Limb (tissue), 2 donors: ENCODE measurements around the gene LRRC3.
A peak's percentile ranks its signal among the peaks of the same experiment; 100 is the strongest.
"Not testable (repeated sequence)": the region's sequence is repeated elsewhere in the genome, so short reads cannot be mapped to it uniquely, and the experiment has no call there.

Source experiments
- DNase-seq, 2 donors: peaks; one replicate each; pipeline ENCODE4 v3.0.0-alpha.2; 2016; ENCODE audit errors: extremely low spot score in 2 of 2

Gene LRRC3

GRCh38 chr21:44496564-44497550, 41.5 kb downstream of the LRRC3 start:
- DNase-seq, result no peak

- no peak for DNase-seq
These were observed 42.4 kb downstream of the LRRC3 start for GRCh38 chr21:44497703-44498126.

GRCh38 chr21:44498280-44499210, 43.2 kb downstream of the LRRC3 start:
- no peak for DNase-seq

DNA sequence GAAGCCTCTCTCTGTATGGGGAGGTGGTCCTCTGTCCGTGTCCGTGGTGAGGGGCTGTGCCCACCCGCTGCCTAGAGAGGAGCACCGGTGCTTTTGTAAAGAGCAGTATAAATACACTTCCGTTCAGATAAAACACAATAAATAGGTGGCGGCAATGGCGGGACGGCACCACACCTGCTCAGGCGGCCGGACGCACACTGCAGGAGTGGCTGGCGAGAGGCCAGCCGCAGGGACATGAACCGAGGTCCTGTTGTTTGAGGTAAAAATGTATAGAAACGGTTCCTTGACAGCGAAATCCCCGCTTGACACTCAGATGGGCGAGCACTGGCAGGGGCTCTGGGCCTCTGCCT, 43.9 kb downstream of the LRRC3 start:
- DNase-seq, result no peak

GRCh38 chr21:44499631-44500030, 44.3 kb downstream of the LRRC3 start:
- no peak for DNase-seq

DNA sequence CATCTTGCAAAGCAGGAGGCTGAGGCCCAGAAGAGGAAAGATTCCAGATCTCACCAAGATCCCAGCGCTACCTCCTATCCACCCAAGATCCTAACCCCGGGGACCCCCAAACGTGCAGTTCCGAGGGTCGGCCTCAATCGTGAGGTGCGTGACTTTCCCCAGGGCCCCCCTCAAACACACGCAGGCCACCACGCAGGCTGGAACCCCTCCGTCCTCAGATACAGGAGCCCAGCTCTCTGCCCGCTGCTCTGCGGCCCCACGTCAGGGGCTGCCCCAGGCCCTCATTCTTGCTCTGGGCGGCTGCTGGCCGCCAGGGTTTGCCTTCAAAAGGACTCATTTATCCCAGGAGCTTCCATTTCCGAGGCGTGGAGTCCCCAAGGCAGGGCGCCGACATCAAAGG, 44.8 kb downstream of the LRRC3 start:
- no peak for DNase-seq

DNA sequence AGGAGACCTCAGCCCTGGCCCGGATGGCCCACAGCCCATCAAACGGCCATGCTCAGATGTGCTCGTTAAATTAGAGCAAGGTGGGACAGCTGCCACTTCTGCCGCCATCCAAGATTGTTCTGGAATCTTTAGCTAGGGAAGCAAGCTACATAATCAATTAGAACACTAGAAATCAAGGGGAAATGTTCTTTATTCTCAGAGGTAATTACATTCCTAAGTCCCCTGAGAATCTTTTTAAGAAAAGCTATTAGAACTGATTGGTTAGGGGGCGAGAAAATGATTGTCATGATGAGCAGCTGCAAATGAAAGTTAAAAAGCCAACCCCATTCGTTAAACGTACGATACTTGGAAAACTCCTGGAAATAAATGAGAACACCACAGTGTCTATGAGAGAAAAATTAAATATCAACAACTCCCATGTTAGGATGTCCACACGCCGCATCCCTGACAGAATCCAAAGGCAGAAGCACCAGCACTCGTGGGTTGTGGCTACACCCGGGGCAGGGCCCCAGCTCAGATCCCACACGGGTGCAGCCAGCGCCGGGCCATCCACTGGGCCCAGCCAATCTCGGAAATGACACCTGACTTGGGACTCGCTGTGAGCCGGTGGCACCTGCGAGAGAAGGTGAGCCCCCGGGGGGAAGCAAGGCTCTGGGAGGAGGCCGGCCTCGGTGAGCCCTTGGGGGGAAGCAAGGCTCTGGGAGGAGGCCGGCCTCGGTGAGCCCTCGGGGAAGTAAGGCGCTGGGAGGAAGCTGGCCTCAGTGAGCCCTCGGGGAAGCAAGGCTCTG, 47.1 kb downstream of the LRRC3 start:
- no peak for DNase-seq

- DNase-seq, result not testable (repeated sequence)
These were observed 47.9 kb downstream of the LRRC3 start for GRCh38 chr21:44503006-44503889.

DNA sequence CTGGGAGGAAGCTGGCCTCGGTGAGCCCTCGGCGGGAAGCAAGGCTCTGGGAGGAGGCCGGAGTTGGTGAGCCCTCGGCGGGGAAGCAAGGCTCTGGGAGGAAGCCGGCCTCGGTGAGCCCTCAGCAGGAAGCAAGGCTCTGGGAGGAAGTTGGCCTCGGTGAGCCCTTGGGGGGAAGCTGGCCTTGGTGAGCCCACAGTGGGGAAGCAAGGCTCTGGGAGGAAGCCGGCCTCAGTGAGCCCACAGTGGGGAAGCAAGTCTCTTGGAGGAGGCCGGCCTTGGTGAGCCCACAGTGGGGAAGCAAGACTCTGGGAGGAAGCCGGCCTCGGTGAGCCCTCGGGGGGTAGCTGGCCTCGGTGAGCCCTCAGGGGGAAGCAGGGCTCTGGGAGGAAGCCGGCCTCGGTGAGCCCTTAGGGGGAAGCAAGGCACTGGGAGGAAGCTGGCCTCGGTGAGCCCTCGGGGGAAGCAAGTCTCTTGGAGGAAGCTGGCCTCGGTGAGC, 48.6 kb downstream of the LRRC3 start:
- DNase-seq, result no peak

DNA sequence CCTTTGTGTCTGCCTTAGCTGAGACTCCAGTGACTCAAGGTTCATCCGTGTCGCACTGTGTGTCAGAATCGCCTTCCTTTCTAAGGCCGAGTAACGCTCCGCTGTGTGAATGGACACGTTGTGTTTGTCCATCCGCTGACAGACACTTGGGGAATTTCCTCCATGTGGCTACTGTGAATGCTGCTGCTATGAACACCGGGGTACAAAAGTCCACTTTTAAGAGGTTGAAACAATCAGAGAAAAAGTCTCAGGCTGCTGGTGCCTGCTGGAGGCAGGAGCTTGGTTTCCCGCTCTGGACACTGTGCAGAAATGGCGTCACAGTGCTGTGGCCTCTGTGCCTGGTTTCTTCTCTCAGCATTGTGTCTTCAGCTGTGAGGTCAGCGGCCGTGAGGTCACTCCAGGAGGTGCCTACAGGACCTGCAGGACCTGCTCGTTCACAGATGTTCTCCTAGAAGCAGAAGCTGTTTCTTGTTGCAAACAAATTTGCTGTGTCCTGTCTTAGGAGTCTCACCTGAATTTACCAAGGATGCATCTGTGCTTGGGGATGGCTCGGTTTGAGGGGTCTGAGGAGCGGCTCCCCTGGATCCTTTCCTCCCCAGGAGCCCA, 50.5 kb downstream of the LRRC3 start:
- no peak for DNase-seq

- DNase-seq, result no peak
These were observed 51.3 kb downstream of the LRRC3 start for GRCh38 chr21:44506279-44507255.

DNA sequence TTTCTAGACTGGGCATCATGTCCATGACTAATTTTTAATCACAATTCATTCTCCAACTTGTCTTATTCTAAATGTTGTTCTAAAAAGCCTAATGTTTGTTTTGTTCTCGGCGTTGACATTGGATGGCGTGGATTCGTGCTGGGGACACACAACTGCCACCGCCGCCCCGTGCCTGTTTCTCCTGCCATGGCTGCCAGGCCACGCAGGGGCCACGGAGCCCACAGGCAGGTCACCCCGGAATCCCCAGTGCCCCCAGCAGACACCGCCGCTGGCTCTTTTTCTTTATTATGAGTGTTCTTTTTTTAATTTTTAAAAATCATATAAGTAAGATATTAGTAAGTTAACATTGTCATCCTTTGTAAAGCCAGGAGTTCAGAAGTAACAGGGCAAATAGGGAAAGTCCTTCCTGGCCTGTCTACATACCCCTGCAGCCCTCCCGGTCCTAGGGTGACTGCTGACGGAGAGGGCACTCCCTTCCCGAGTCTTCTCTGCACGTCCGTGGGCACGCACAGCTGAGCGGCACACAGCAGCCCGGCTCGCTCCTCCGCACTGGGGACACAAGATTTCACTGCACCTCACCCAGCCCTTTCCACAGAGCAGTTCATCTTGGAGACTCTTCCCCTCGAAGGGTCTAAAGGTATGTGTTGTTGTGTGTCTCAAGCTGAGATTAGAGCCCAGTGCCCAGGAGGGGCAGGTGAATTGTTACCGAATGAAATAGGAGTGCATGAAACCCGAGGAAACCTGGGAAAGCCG, 52.5 kb downstream of the LRRC3 start:
- no peak for DNase-seq

- DNase-seq, result no peak
These were observed 53.1 kb downstream of the LRRC3 start for GRCh38 chr21:44508426-44508710.

DNA sequence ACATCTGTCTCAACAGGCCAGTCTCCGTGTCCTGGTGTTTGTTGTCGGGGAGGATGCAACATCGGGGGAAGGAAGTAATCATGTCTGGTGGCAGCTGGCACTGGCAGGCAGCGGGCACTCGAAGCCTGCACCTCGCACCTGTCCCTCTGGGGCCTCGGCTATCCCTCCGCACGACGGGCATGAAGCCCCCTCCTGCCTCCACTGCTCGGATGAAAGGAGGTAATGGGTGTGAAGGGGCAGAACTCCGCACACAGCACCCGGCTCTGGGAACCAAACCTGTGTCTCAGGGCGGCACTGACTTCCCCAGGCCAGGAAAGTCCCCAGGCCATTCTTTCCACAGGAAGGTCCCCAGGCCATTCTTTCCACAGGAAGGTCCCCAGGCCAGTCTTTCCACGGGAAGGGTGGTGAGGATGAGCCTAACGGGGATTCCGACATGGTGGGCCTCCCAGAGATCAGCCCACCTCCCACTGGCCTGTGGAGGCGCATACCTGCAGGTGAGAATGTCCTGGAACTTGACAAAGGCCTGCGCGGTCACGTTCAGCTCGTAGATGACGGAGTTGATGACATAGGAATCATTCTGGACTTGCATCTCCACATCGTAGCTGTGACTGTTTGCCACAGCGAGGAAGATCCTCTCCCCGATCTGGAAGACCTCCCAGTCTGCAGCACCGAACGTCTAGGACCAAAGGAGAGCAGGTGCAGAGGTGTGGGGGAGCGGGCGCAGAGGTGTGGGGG, 53.6 kb downstream of the LRRC3 start:
- no peak for DNase-seq

DNA sequence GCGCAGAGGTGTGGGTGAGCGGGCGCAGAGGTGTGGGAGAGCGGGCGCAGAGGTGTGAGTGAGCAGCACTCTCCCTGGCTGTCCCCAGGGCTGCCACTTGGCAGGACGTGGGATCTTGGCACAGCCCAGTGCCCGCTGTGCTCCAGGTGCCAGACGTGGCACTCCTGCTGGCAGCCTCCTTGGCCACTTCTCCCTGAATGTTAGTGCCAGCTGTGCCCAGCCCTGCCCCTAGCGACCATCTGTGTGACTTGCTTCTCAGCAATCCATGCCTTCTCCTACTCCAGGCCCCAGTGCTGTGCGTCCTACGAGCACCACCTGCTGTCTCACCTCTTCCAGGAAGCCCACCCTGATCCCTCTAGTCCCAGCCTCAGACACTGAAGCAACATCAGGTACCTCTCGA, 54.2 kb downstream of the LRRC3 start:
- DNase-seq, result no peak

DNA sequence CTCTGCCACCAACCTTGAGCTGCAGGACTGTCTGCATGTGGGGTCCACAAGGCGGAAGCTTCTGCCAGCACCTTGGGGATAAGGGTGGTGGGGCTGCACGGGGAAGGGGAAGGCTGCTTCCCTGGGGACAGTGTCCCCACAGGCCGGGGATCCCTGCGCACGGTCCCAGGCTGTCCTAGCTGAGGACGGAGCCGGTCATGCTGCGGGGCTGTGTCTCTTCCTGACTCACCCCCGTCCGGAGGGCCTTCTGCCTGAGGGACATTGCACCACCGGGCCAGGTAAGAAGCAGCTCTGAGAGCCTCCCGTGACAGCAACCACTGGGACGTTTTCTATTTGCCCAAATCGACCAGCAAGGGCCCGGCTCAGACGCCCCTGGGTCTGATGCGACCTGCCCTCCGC, 54.8 kb downstream of the LRRC3 start:
- DNase-seq, result no peak

GRCh38 chr21:44510508-44511218, 55.4 kb downstream of the LRRC3 start:
- DNase-seq, result peak; percentile 12 to 74
